Stimulated activated CD8-positive, alpha-beta memory T cell treated with anti-CD3 and anti-CD28 coated beads, Interleukin-12 subunit alpha, Interleukin-12 subunit beta, amount 100 ng/mL, for 1 hour (primary cell): ENCODE measurements around the gene SLC7A4.
"Not testable (repeated sequence)": the region's sequence is repeated elsewhere in the genome, so short reads cannot be mapped to it uniquely, and the experiment has no call there.

Experiments used
- DNase-seq: peaks from one replicate; pipeline ENCODE4 v3.0.0-alpha.2; 2020; ENCODE audit warnings: low read depth

Gene SLC7A4

DNA sequence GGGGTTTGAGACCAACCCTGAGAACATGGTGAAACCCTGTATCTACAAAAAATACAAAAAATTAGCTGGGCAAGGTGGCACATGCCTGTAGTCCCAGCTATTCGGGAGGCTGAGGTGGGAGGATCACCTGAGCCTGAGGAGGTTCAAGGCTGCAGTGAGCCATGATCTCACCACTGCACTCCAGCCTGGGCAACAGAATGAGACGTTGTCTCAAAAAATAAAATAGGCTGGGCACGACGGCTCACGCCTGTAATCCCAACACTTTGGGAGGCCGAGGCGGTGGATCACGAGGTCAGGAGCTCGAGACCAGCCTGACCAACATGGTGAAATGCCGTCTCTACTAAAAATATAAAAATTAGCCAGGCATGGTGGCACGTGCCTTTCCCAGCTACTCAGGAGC is 32.1 kb upstream of the SLC7A4 start:
- not testable (repeated sequence) for DNase-seq

DNA sequence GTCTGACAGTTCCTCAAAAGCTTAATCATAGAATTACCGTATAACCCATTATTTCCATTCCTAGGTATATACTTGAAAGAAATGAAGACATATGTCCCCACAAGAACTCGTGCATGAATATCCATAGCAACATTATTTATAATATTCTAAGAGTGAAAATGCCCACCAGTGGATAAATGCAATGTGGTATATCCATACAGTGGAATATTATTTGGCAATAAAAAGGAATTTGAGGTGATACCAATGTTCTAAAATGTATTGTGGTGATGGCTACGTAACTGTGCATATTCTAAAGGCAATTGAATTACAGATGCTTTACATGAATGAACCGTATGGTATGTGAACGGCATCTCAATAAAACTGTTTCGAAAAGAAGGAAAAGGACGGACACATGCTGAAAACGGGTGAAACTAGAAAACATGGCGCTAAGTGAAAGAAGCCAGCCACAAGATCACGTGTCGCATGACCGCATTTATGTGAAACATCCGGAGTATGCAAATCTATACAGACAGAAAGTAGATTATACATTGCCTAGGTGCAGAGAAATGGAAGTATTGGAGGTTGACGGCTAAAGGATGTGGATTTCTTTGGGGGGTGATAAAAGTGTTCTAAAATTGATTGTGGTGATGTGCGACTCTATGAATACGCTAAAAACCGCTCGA is 29.4 kb upstream of the SLC7A4 start:
- not testable (repeated sequence) for DNase-seq

DNA sequence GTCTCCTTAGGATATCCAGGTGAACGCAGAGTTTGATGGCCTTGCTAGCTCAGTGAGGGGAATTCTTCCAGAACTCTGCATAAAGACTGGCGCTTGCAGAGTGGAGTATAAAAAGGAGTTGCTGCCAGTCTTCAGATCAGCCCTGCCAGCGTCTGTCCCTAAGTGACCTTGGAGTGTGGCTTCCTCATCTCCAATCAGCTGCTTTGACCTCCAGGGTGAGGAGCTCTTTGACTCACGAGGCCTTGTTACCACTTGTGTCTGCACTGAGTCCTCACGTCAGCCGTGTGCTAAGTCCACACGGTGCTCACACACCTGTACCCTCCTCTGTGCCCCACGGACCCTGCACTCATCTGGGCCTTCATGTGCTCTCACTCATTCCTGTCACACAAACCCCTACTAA is 28.0 kb upstream of the SLC7A4 start:
- not testable (repeated sequence) for DNase-seq

DNA sequence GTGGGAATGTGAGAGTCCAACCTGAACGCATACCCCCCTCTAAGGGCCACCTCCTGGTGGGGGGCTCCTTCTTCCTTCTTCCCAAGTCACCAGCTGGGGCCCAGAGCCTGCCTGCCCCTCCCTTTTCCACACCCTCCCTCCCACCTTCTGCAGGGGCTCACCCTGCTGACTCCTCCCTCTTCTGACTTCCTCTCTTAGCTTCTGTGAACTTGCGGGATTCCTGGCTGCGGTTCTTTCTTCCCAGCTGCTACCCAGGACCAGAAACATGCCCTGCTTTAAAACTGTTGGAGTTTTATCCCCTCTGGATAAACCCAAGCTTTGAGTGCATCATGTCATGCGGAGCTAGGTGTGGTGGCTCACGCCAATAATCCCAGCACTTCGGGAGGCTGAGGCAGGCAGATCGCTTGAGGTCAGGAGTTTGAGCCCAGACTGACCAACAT is 23.5 kb upstream of the SLC7A4 start:
- no peak for DNase-seq

DNA sequence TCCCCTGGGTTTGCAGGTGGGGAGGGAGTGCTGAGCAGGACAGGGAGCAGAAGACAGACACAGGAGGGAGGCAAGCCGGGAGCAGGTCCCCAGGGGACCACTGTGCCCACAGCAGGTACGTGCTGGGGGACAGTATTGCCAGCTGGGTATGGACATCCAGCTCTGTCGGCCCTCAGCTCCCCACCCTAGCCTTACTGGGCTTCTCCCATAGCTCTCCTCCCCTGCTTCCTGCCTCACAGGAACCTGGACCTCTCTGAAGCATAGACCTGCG is 23.1 kb upstream of the SLC7A4 start:
- no peak for DNase-seq

DNA sequence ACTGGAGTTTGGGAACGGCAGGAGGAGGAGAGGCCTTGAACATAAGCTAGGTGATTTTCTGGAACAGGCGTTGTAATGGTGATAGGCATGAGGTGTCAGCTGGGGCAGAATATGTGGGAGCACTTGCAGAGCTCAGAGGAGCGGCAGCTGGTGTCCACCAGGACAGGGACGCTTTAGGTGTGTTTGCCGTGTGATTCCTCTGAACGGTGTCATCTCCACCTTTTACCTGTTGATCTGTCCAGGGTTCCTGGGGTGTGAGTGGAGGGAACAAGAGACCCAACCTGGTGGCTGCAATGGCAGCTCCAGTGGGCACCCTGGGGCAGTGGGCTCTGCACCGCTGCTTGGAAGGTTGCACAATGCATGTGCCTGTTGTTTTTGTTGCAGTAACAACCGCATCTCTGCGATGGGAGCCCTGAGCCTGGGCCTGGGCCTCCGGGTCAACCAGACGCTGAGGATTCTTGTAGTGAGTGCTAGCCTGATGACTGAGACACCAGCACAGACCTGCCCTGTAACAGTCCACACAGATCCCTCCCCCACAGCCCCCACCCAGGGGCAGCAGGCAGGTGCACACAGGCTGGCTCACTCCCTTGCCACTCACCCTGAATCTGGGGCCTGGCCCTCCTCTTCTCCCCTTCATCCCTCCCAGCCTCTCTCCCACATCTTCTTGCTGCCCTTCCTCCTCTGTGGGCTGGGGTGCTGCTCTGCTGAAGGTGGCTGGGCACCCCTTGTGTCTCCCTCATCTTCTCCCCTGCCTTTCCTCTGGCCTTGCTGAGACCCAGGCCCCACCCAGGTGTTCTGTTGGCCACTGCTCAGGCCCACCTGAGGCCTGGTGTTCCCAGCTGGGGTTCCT is 22.6 kb upstream of the SLC7A4 start:
- no peak for DNase-seq

DNA sequence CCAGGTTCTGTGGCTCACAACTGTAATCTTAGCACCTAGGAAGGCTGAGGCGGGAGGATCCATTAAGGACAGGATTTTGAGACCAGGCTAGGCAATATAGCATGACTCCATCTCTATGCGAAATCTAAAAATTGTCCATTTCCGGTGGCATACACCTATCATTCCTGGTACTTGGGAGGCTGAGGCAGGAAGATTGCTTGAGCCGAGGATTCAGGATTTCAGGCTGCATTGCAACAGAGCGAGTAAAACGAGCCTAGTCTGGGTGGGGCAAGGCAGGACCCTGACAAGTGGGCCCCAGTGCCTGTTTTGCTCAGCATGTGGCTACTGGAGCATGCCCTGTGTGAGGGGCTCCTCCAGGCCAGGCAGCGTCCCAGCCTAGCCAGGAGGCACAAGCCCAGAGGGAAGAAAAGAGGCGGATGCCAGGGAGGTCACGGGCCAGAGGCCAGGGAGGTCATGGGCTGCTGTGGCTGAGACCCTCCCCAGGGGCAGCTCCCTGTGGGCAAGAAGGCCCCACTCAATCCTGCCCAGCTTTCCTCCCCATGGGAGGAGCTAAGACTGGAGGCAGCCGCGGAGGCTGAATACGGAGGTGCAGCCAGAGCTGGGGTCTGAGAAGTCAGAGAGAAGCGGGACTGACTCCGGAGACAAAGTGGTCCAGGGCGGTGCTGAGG is 21.8 kb upstream of the SLC7A4 start:
- no peak for DNase-seq

DNA sequence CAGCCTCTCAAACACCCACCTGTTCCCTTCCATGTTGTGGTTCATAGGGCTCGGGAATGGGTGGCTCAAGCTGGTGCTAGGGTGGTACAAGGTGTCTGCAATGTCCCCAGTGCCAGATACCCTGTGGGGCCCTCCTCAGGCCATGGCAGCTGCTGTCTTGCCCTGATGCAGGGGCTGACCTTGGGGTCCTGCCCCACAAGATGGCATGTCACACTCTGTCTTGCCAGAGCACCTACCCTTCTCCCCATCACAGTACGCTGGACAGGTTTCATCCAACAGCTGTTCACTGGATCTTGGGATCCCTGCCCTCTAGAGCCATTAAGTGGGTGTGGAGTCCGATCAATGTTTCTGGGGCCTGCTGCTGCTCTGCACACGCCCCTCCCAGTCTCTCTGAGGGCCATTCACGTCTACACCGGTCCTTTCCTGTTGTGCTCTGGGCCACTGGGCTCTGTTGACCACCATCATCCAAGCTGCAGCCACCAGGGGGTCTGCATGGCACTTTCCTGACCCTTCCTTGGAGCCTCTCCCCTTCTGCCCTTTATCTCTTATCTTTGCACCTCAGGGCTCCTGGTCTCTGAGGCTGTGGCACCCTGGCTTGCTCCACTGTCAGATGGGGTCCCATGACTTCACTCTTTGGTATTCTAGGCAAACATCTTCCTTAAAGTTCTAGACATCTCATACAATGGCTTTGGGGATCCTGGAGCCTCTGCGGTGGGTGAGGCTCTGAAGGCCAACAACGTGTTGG is 20.5 kb upstream of the SLC7A4 start:
- no peak for DNase-seq

DNA sequence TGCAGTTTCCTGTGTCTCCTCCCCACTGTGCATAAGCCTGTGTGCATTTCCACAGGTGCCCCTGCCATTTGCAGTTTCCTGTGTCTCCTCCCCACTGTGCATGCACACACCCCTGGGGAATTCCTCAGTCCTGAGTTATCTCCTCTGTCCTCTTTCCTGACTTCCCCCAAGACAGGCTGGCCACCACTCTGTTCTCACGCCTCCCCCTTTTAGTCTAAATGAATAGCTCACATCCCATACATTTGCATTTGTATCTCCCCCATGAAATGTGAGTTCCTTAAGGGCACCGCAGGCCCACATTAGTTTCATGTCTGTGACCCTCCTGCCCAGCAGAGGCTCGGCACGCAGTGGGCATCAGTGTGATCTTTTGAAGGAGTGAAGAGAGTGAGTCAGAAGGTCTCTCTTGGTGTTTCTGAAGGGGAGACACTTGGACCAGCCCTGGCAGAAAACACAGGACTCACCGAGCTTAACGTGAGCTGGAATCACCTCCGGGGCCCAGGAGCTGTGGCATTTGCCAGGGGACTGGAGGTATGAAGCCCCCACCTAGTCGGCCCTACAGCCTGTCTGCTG is 19.6 kb upstream of the SLC7A4 start:
- no peak for DNase-seq

DNA sequence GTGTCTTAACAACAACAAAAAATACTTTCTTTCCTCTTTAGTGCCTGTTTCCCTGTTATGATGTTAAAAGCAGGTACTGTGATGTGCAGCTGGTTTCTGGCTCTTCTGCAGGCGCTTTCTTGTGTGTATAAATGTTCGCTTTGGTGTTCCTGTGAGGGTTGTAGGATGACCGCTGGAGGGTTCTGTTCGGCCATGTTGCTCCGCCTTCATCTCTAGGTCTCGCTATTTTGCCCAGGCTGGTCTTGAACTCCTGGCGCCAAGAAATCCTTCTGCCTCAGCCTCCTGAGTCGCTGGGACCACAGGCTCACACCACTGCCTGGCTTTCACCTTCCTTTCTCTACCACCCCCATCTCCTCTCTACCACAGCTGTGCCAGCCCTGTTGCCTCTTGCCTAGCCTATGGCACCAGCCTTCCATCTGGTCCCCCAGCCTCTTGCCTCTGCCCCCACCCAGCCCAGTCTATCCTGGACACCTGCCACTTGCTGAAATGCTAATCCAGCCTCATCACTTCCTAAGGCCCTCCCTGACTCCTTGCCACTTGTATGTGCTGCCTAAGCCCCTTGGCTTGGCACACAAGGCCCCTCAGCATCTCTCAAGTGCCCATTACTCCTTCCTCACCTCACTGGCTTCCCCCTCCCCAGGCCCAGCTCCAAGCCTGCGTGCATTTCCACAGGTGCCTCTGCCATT is 18.9 kb upstream of the SLC7A4 start:
- no peak for DNase-seq

DNA sequence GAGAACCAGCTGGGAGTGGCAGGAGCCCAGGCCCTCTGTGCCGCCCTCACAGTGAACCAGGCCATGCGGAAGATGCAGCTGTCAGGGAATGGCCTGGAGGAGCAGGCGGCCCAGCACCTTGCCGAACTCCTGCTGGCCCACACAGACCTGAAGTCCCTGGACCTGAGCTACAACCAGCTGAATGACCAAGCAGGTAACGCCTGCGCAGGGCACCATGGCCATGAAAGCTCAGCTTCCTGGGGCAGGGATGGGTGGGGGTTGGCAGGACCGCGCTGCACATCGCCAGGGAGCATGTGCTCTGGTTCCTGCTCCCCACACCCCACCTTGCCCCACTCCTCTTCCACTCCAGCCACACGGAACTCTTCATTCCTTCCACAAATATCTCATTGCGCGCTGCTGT is 16.6 kb upstream of the SLC7A4 start:
- DNase-seq: not testable (repeated sequence)

DNA sequence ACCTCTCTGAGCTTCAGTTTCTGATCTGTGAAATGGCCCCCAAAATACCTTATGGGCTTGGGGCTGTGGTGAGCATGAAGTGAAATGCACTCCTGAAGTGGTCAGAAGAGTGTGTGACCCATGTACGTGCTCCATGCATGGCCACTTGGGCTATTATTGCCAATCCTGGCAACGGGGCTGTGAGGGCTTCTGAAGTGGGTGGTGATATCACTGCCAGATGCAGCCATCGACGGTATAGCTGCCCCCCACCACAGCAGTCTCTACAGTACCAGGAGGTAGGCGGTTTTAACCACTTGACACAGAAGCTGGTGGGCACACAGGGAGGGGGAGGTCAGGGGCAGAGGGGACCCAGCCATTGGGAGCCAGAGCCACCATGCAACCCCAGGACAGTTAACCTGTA is 16.1 kb upstream of the SLC7A4 start:
- not testable (repeated sequence) for DNase-seq

DNA sequence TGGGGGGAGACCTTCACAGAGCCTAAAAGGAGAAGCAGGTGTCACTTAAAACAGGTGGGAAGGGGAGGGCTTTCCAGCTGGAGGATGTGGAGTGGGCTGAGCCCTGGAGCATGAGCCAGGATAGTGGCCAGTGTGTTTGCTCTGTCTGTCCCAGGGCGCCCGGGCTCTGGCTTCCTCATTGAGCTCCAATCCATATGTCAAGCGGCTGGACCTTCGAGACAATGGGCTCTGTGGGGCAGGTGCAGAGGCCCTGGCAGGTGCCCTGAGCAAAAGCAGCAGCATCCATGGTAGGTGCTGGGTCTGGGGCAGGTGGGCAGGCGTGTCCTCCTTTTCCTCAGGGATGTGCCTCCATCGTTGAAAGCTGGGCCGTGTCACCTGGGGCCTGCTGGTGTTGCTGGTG is 15.4 kb upstream of the SLC7A4 start:
- DNase-seq: no peak

DNA sequence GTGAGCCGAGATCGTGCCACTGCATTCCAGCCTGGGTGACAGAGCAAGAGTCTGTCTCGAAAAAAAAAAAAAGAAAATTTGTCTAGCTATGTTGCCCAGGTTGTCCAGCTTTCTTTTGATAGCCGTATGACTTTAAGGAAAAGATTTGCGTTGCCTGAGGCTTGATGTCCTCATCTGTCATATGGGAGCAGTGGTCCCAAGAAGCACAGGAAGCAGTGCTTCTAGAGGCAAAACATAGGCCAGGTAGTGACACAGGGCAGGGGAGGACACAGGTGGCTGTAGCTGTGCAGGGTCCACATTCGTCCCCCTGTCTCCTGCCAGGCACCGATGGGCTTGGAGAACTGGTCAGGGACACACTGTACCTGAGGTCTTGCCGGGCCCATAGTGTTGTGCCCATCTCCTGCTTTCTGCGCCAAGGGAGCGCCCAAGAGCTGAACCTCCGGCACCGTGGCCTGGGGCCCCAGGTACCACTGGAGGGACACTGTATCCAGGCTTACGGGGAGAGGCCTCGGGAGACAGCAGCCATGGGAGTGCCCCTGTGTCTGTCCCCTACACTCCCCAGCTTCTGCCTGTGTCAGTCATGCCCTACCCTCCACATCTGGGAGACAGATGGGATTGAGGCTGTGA is 14.8 kb upstream of the SLC7A4 start:
- no peak for DNase-seq

DNA sequence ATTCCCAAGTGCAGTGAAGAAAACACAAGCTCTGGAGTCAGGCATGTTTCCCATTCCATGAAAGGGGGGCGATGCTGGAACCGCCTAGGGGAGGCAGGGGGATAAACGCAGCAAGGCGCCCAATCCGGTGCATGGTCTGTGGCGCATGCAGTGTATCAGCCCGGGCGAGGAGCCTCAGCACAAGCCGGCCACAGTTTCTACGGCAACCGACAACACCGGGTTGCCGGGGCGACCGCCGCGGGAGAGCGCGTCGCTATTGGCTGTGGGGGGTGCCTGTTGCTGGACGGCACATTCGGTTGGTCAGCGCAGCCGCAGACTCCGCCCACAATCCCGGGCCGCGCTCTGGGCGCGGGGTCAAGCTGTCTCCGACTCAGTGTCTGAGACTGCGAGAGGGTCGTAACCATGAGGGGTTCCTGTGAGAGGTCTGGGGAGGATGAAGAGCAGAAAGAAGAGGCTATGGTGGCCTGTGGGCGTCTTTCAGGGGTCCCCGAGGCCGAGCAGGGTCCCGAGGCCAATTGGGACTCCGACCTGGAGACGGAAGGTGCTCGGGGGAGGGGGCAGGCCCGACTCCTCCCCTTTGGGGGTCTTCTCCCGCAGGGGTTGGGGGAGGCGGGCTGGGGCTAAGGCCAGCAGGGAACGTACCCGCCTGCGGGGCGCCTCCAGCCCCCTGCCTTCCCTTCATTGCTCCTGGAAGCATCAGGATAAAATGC is 13.4 kb upstream of the SLC7A4 start, which contains the start of gene LRRC74B:
Gene LRRC74B (plus strand): TSS at position 362 of the 710 bp plus-strand sequence. CDS start 41 bp downstream, at position 403.
- peak; percentile 45 for DNase-seq

DNA sequence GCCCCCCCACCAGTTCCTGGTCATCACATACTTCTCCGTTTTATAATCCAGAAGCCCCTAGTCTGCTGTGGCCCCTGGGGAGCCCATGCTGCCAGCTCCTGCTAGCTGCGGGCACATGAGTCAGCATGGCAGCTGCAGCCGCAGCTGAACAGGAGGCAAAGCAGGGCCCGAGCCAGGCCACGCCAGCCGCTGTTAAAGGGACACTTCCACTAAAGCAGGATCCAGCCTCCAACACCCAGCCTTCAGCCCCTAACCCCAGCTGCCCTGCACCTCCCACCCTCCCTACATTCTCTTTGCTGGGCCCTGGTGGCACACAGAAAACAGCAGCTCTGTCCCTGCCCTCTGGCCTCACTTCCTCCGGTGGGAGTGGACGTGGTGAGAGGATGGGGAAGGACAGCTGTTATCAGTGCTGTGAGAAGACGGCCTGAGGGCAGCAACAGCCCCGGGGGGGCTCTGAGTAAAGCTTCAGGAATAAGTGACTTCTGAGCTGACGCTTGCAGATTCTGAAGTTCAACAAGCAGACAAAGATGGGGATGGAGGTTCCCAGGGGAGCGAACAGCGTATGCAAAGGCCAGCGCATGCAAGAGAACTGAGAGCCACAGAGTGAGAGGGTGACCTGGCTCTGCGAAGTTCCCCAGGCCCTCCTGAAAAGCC is 12.7 kb upstream of the SLC7A4 start:
- DNase-seq: no peak

DNA sequence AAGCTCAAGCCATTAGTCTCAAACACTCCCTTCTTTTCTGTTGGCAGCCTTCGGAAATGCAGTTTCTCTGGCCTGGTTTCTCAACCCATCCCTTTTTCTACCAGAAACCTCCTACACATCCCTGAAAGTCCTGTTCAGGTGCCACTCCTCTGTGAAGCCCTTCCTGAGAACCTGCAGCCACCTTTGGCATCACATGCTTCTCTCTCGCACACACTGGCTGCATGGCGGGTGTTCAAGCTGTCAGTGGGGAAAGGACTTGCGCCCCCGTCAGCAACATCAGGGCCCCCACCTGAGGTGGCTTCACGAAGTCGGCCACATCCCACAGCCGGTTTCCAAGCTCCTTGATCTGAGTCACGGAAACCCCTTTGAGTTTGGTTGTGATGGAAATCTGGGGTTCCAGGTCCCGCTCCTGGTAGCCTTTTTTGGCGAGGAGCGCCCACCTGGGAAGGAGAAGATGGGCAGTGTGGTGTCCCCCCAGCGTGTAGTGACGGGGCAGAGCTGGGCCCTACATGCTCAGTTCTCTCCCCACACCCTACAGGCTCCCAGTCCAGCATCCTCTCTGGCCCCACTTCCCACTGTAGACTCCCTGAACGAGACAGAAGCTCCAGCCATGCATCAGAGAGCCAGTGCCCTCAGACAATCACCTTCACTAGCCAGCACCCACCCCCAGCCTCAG is 11.6 kb upstream of the SLC7A4 start:
- DNase-seq: no peak

DNA sequence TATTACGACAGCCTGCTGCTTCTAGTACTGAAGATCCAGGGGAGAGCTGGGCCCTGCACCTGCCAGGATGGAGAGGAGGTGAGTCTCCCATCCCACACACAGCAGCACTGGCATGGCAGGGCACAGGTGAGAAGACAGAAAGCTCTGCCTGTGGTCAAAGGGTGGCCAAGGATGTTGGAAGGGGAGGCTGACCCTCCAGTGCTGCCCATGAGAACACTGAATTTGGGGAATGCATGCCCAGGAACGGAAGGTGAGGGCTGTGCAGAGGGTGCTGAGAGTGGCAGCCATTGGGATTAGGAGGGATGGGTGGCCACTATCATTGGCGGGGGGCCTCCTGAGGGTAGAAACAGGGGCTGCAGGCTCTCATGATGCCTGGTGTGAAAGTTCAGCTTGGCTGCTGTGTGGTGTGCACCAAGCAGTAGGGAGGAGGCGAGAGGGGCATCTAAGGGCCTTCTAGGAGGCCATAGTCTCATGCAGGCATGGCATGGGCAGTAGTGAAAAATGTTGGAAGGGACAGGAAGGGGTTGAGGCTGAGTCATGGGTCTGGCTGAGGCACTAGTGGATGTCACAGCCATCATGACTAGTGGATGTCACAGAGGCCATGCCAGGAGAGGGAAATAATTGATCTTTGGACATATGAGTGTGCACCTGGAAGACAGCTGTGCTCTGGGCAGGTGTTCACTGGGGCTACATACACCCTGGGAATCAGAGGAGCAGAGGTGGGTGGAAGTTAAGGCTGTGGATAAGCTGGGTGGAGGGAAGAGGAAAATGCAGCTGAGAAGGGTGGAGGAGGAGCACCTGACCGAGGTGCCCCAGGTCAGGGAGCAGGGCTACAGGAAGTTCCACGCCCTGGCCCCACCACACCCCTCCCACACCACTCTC is 10.9 kb upstream of the SLC7A4 start:
- DNase-seq: no peak
